Keratinocyte (primary cell): ENCODE data around the gene PRKCD. TPM values are rescaled to one million over a fixed set of nuclear protein-coding genes. Genes with fewer than 3 reads are reported as not detected.

ENCODE experiments used
- DNase-seq: peaks from one replicate; pipeline ENCODE4 v3.0.0-alpha.2; 2011; ENCODE audit warnings: low read depth, missing footprints, low spot score
- FAIRE-seq: peaks from 2 replicates; lab custom pipeline; 2011; peaks lifted over from hg19 to GRCh38; lab: Jason Lieb, UNC
- H2AFZ ChIP-seq: 2 replicates; pipeline ENCODE4 v1.6.0; 2012; ENCODE audit warnings: low read length, control low read depth, inconsistent platforms; ENCODE audit not compliant: control insufficient read depth
- H3K27ac ChIP-seq: 2 replicates; pipeline ENCODE4 v1.5.1; 2011; ENCODE audit warnings: low read length; ENCODE audit not compliant: control insufficient read depth, insufficient read depth
- H3K27me3 ChIP-seq: 3 replicates; pipeline ENCODE4 v1.6.0; 2011; ENCODE audit warnings: low read length; ENCODE audit not compliant: control insufficient read depth, insufficient read depth; ENCODE audit errors: extremely low read depth
- H3K36me3 ChIP-seq, 2 experiments: 2 replicates in 1 of 2; 3 replicates in 1 of 2; pipeline ENCODE4 v1.5.1; 2011; ENCODE audit warnings: low read length in 2 of 2, mild to moderate bottlenecking in 1 of 2; ENCODE audit not compliant: control insufficient read depth in 2 of 2, insufficient read depth in 2 of 2; ENCODE audit errors: extremely low read depth in 1 of 2
- H3K4me1 ChIP-seq: 3 replicates; pipeline ENCODE4 v1.5.1; 2011; ENCODE audit warnings: low read length; ENCODE audit not compliant: control insufficient read depth, insufficient read depth; ENCODE audit errors: extremely low read depth
- H3K4me2 ChIP-seq: 3 replicates; pipeline ENCODE4 v1.6.0; 2011; ENCODE audit warnings: low read depth, low read length; ENCODE audit not compliant: control insufficient read depth, insufficient read depth; ENCODE audit errors: extremely low read depth
- H3K4me3 ChIP-seq, 3 experiments: fragments of 200-600 bp in 1 of 3; sonication (generic) in 1 of 3; 2 replicates in 2 of 3; 3 replicates in 1 of 3; pipeline ENCODE4 v1.5.1; 2011 to 2016; ENCODE audit warnings: low read length in 3 of 3, mild to moderate bottlenecking in 3 of 3, control low read depth in 2 of 3, inconsistent platforms in 1 of 3, low read depth in 1 of 3, mixed read lengths in 1 of 3, mixed run types in 1 of 3, moderate library complexity in 1 of 3; ENCODE audit not compliant: control insufficient read depth in 2 of 3, insufficient read depth in 2 of 3; ENCODE audit errors: extremely low read depth in 1 of 3
- H3K79me2 ChIP-seq: 2 replicates; pipeline ENCODE4 v1.6.0; 2012; ENCODE audit warnings: low read length; ENCODE audit not compliant: control insufficient read depth, insufficient read depth
- H3K9ac ChIP-seq: 3 replicates; pipeline ENCODE4 v1.6.0; 2011; ENCODE audit warnings: low read length; ENCODE audit not compliant: control insufficient read depth, insufficient read depth; ENCODE audit errors: extremely low read depth
- H3K9me1 ChIP-seq: 3 replicates; pipeline ENCODE4 v1.6.0; 2011; ENCODE audit warnings: low read length; ENCODE audit not compliant: control insufficient read depth, insufficient read depth; ENCODE audit errors: extremely low read depth
- H3K9me3 ChIP-seq: 2 replicates; pipeline ENCODE4 v1.5.1; 2012; ENCODE audit warnings: low read depth, low read length; ENCODE audit not compliant: control insufficient read depth
- H4K20me1 ChIP-seq: 3 replicates; pipeline ENCODE4 v1.6.0; 2011; ENCODE audit warnings: low read length; ENCODE audit not compliant: control insufficient read depth, insufficient read depth; ENCODE audit errors: extremely low read depth
- CTCF ChIP-seq, 3 experiments: IDR thresholded peaks in 1 of 3; conservative IDR thresholded peaks in 1 of 3; optimal IDR thresholded peaks in 1 of 3; 2 replicates in 2 of 3; 3 replicates in 1 of 3; pipeline versions ENCODE3 to v1.5.1; 2011; ENCODE audit warnings: low read length in 3 of 3, mild to moderate bottlenecking in 3 of 3, moderate library complexity in 2 of 3, control low read depth in 1 of 3, inconsistent platforms in 1 of 3; ENCODE audit not compliant: insufficient read depth in 2 of 3; ENCODE audit errors: extremely low read depth in 1 of 3
- EZH2 ChIP-seq: IDR thresholded peaks from one replicate; pipeline ENCODE4 v1.6.1; 2012; ENCODE audit warnings: inconsistent platforms, mild to moderate bottlenecking, low read length, moderate library complexity
- dilution Hi-C: fragments of 300-500 bp; cut with MboI; formaldehyde crosslinking; loops from one replicate; pipeline ENCODE4 v1.7.0; 2020; ENCODE audit warnings: low sequenced_read_pairs; ENCODE audit not compliant: extremely low pct_ligation_motif_present
- polyA plus RNA-seq, 5 experiments: library from polyadenylated mRNA; depleted of rRNA in 3 of 5; stranded (reverse) in 3 of 5; stranded (forward) in 1 of 5; unstranded in 1 of 5; fragments of >200 nt; gene quantifications; 1 replicate in 1 of 5; 2 replicates in 3 of 5; 3 replicates in 1 of 5; pipeline versions ENCODE4 v1.2.1 to v1.2.3, GENCODE V29; 2011 to 2012; ENCODE audit warnings: missing spikeins in 2 of 5, low read depth in 1 of 5, low replicate concordance in 1 of 5

PRKCD gene
- polyA plus RNA-seq, 1 donor (not counting 4 experiments of a cell fraction or from before 2014, with no cell fraction given), result 25.1 TPM

GRCh38 chr3:53161820-53162671, 1.0 kb downstream of the PRKCD start:
- no peak for TF ChIP-seq CTCF (optimal IDR thresholded peaks at IDR 0.05 in 1 of 3, IDR thresholded peaks at IDR 0.05 in 1 of 3, conservative IDR thresholded peaks at IDR 0.05 in 1 of 3; ENCODE audit: extremely low read depth in 1 of 3, insufficient read depth in 2 of 3, low read length in 3 of 3)
- no peak for TF ChIP-seq EZH2
- no peaks in the 10 kb centered on the region for H3K9me3 ChIP-seq
- dilution Hi-C loops, result no loop called here
- peaks cover 21% of the 10 kb centered on the region for H3K27me3 ChIP-seq
- no peaks in the 10 kb centered on the region for H3K36me3 ChIP-seq
- H3K4me3 ChIP-seq, result peak overlapping the region; percentile 75 to 88 (median 82)
- FAIRE-seq, result peak; percentile 55
- peak overlapping the region; percentile 2 for H3K27ac ChIP-seq
- H3K9ac ChIP-seq, result peak overlapping the region; percentile 81
- peaks cover 22% of the 10 kb centered on the region for H3K79me2 ChIP-seq
- peaks cover 2% of the 10 kb centered on the region for H3K9me1 ChIP-seq
- DNase-seq, result peak; percentile 48
- no peak overlapping the region for H2AFZ ChIP-seq
- peaks cover 7% of the 10 kb centered on the region for H4K20me1 ChIP-seq
- H3K4me2 ChIP-seq, result peak overlapping the region; percentile 97
- peaks cover 19% of the 10 kb centered on the region for H3K4me1 ChIP-seq

- H3K4me3 ChIP-seq, result peak overlapping the region; percentile 52 to 88 (median 65)
- H3K27ac ChIP-seq, result peak overlapping the region; percentile 2
- H3K79me2 ChIP-seq, result peaks cover 24% of the 10 kb centered on the region
- peaks cover 7% of the 10 kb centered on the region for H4K20me1 ChIP-seq
- dilution Hi-C loops, result no loop called here
- FAIRE-seq (peak; percentile 41), DNase-seq (no peak)
- H3K9me1 ChIP-seq, result peaks cover 2% of the 10 kb centered on the region
- peak overlapping the region; percentile 62 for H3K9ac ChIP-seq
- H3K9me3 ChIP-seq, result no peaks in the 10 kb centered on the region
- peaks cover 19% of the 10 kb centered on the region for H3K4me1 ChIP-seq
- peak overlapping the region; percentile 97 for H3K4me2 ChIP-seq
- H3K27me3 ChIP-seq, result peaks cover 15% of the 10 kb centered on the region
- TF ChIP-seq EZH2, result no peak
- no peaks in the 10 kb centered on the region for H3K36me3 ChIP-seq
- no peak overlapping the region for H2AFZ ChIP-seq
Observed at GRCh38 chr3:53162672-53163443, 1.8 kb downstream of the PRKCD start.
